IMR-90 (cell line): ENCODE results near the gene NDUFAF7. TPM values are rescaled to one million over a fixed set of nuclear protein-coding genes. Genes with fewer than 3 reads are reported as not detected.

Source experiments
- ATAC-seq: fragments of 200-7000 bp; cut with Tn5 transposase; 2 replicates; pipeline ENCODE4 v1.9.1; 2020; ENCODE audit warnings: low read depth, mild to moderate bottlenecking, moderate library complexity
- BruUV-seq: library from RNA; stranded (reverse); fragments of 400-500 nt; replicated peaks from 2 replicates; lab custom pipeline; 2021; lab: Mats Ljungman, UMichigan
- CTCF ChIA-PET: fragments of 300-600 bp; formaldehyde crosslinking; extraction: SDS; loops from one replicate; lab custom pipeline; 2021; ENCODE audit warnings: antibody characterized with exemption; lab: Yijun Ruan, JAX
- POLR2A ChIA-PET: fragments of 300-600 bp; sonication (Branson Sonifier 250); formaldehyde crosslinking; loops from one replicate; lab custom pipeline; 2022; ENCODE audit warnings: antibody characterized with exemption; ENCODE audit not compliant: unreplicated experiment; lab: Charles Lee
- DNase-seq: peaks from one replicate; pipeline ENCODE4 v3.0.0; 2013
- H2AFZ ChIP-seq: replicated peaks from 2 replicates; pipeline ENCODE3; 2013; ENCODE audit warnings: low read length, mild to moderate bottlenecking; ENCODE audit not compliant: poor library complexity
- H2AK5ac ChIP-seq: 2 replicates; pipeline ENCODE4 v1.6.1; 2013; ENCODE audit warnings: low read depth, low read length, inconsistent platforms
- H2AK9ac ChIP-seq: replicated peaks from 2 replicates; pipeline ENCODE3; 2013; ENCODE audit warnings: mild to moderate bottlenecking, low read depth, low read length, moderate library complexity; ENCODE audit not compliant: poor library complexity
- H2BK120ac ChIP-seq: 2 replicates; pipeline ENCODE4 v1.6.1; 2013; ENCODE audit warnings: low read depth, low read length, inconsistent platforms
- H2BK15ac ChIP-seq: 3 replicates; pipeline ENCODE4 v1.6.1; 2013; ENCODE audit warnings: low read depth, low read length, inconsistent platforms
- H2BK20ac ChIP-seq: 2 replicates; pipeline ENCODE4 v1.6.1; 2013; ENCODE audit warnings: low read depth, mild to moderate bottlenecking, inconsistent platforms, low read length, moderate library complexity
- H2BK5ac ChIP-seq: 2 replicates; pipeline ENCODE4 v1.6.1; 2013; ENCODE audit warnings: mild to moderate bottlenecking, low read depth, low read length, inconsistent platforms; ENCODE audit not compliant: poor library complexity, severe bottlenecking
- H3K14ac ChIP-seq: replicated peaks from 2 replicates; pipeline ENCODE4 v1.6.1; 2013; ENCODE audit warnings: low read depth, low read length, inconsistent platforms
- H3K18ac ChIP-seq: 2 replicates; pipeline ENCODE4 v1.6.1; 2013; ENCODE audit warnings: low read depth, low read length, control low read depth
- H3K23ac ChIP-seq: 2 replicates; pipeline ENCODE4 v1.6.1; 2013; ENCODE audit warnings: low read depth, low read length, inconsistent platforms
- H3K27ac ChIP-seq: 2 replicates; pipeline ENCODE4 v1.5.1; 2013; ENCODE audit warnings: mild to moderate bottlenecking, control low read depth, low read length; ENCODE audit not compliant: insufficient read depth
- H3K27me3 ChIP-seq: 2 replicates; pipeline ENCODE4 v1.6.1; 2013; ENCODE audit warnings: low read length; ENCODE audit not compliant: control insufficient read depth, insufficient read depth
- H3K36me3 ChIP-seq: 2 replicates; pipeline ENCODE4 v1.6.1; 2013; ENCODE audit warnings: low read length, mixed read lengths; ENCODE audit not compliant: control insufficient read depth, insufficient read depth
- H3K4ac ChIP-seq: 2 replicates; pipeline ENCODE4 v1.6.1; 2013; ENCODE audit warnings: low read depth, low read length, inconsistent platforms
- H3K4me1 ChIP-seq: 2 replicates; pipeline ENCODE4 v1.6.1; 2013; ENCODE audit warnings: low read length, mixed read lengths; ENCODE audit not compliant: control insufficient read depth, insufficient read depth
- H3K4me2 ChIP-seq: 2 replicates; pipeline ENCODE4 v1.6.1; 2013; ENCODE audit warnings: low read depth, mild to moderate bottlenecking, control low read depth, low read length, moderate library complexity
- H3K4me3 ChIP-seq: 2 replicates; pipeline ENCODE4 v1.5.1; 2013; ENCODE audit warnings: low read depth, mild to moderate bottlenecking, control low read depth, low read length, moderate library complexity; ENCODE audit not compliant: insufficient read depth
- H3K56ac ChIP-seq: 2 replicates; pipeline ENCODE4 v1.6.1; 2013; ENCODE audit warnings: low read length, inconsistent platforms; ENCODE audit not compliant: insufficient read depth; ENCODE audit errors: extremely low read depth
- H3K79me1 ChIP-seq, 2 experiments: 2 replicates each; pipeline ENCODE4 v1.6.1; 2013; ENCODE audit warnings: low read length in 2 of 2, inconsistent platforms in 1 of 2, low read depth in 1 of 2
- H3K9ac ChIP-seq: 2 replicates; pipeline ENCODE4 v1.6.1; 2013; ENCODE audit warnings: low read depth, low read length, control low read depth
- H3K9me1 ChIP-seq: 2 replicates; pipeline ENCODE4 v1.6.1; 2013; ENCODE audit warnings: low read length, inconsistent platforms; ENCODE audit not compliant: insufficient read depth
- H3K9me3 ChIP-seq: 2 replicates; pipeline ENCODE4 v1.6.1; 2013; ENCODE audit warnings: low read length; ENCODE audit not compliant: control insufficient read depth, insufficient read depth
- H4K20me1 ChIP-seq: 2 replicates; pipeline ENCODE4 v1.6.1; 2013; ENCODE audit warnings: low read length, inconsistent platforms; ENCODE audit not compliant: insufficient read depth
- H4K5ac ChIP-seq: 2 replicates; pipeline ENCODE4 v1.6.1; 2013; ENCODE audit warnings: mild to moderate bottlenecking, low read depth, low read length, control low read depth
- H4K8ac ChIP-seq, 2 experiments: 2 replicates each; pipeline ENCODE4 v1.6.1; 2013; ENCODE audit warnings: low read depth in 2 of 2, low read length in 2 of 2, control low read depth in 1 of 2, inconsistent platforms in 1 of 2
- H4K91ac ChIP-seq: 2 replicates; pipeline ENCODE4 v1.6.1; 2013; ENCODE audit warnings: low read depth, low read length, inconsistent platforms; ENCODE audit not compliant: insufficient read depth
- BHLHE40 ChIP-seq: fragments of 150-350 bp; IDR thresholded peaks from 2 replicates; pipeline ENCODE4 v1.6.1; 2016; ENCODE audit warnings: mild to moderate bottlenecking, low read depth, low read length
- CEBPB ChIP-seq: IDR thresholded peaks from 2 replicates; pipeline ENCODE4 v1.6.1; 2012; ENCODE audit warnings: low read depth, low read length, improper control_type of control experiment
- CTCF ChIP-seq: conservative IDR thresholded peaks from 2 replicates; pipeline ENCODE4 v1.5.1; 2012; ENCODE audit warnings: mild to moderate bottlenecking, low read depth, low read length, improper control_type of control experiment
- RAD21 ChIP-seq: IDR thresholded peaks from 2 replicates; pipeline ENCODE4 v1.6.1; 2012; ENCODE audit warnings: low read length, improper control_type of control experiment
- WGBS, 2 experiments: methylation state at CpG; one replicate each; pipeline versions ENCODE4 v1.1.5 to v1.1.7; 2013; ENCODE audit warnings: missing lambda C conversion rate in 2 of 2; ENCODE audit not compliant: insufficient read length in 1 of 2; ENCODE audit errors: extremely low coverage in 2 of 2; 5-methylcytosine and 5-hydroxymethylcytosine counted together
- dilution Hi-C: fragments of 300-500 bp; cut with HindIII; formaldehyde crosslinking; loops from one replicate; pipeline ENCODE4 v1.14.3; 2018; ENCODE audit warnings: low sequenced_read_pairs; ENCODE audit not compliant: unreplicated experiment
- in situ Hi-C: fragments of 300-500 bp; cut with MboI; formaldehyde crosslinking; loops from 3 replicates; pipeline ENCODE4 v1.14.3; 2019; ENCODE audit warnings: low sequenced_read_pairs, inconsistent platforms, mixed read lengths
- intact Hi-C: fragments of 100-400 bp; cut with micrococcal nuclease; formaldehyde crosslinking; loops from 2 replicates; pipeline ENCODE4 v1.10.0; 2022
- polyA plus RNA-seq, 3 experiments: library from polyadenylated mRNA; depleted of rRNA; stranded (reverse); fragments of >200 nt; gene quantifications; 2 replicates each; pipeline ENCODE4 v1.2.3, GENCODE V29; 2012; ENCODE audit warnings: low replicate concordance in 1 of 3
- total RNA-seq: library from RNA; depleted of rRNA; stranded (reverse); fragments of >200 nt; gene quantifications from 2 replicates; pipeline ENCODE4 v1.2.3, GENCODE V29; 2012

The NDUFAF7 gene
- total and polyA plus RNA-seq, 2 of the 4 experiments (the other 2 are of a cell fraction): 9.9 to 17.4 TPM

DNA sequence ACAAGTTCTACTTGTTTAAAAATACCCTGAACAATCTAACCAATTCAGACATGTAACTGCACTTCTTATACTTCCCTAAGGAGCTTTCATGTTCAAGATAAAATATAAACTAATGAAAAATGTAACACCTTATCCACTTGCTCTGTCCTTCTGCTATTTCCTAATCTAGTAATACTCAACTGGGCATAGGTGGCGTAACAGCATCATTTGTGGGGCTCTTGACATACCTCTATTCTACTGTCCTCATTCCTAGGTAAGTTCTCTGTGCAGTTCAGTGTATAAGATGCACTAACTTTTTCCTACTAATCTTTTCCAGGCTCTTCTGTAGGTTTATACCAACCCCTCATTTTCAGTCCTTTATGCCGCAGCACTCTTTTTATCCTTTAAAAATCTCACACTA lies 56.5 kb downstream of the NDUFAF7 start:
- Histone ChIP-seq H3K56ac (no peak overlapping the region), H3K27ac (no peak overlapping the region), H3K79me1 (peaks cover 10 to 17% of the 10 kb centered on the region in 2 experiments), H2BK120ac (no peak overlapping the region), H3K4me2 (no peak overlapping the region), H3K4me3 (no peak overlapping the region), H4K20me1 (no peaks in the 10 kb centered on the region), H2AFZ (no peak overlapping the region), H2BK5ac (no peak overlapping the region), H3K9me1 (0 out of 2 replicates have a peak, but pooled peaks cover 2% of the 10 kb centered on the region), H3K36me3 (peaks cover 6% of the 10 kb centered on the region), H4K8ac (no peak overlapping the region), H2AK9ac (no peak overlapping the region), H2AK5ac (no peak overlapping the region), H3K27me3 (no peaks in the 10 kb centered on the region), H3K4ac (no peak overlapping the region), H4K5ac (no peak overlapping the region), H3K23ac (no peak overlapping the region), H3K4me1 (peaks cover 6% of the 10 kb centered on the region), H2BK15ac (no peak overlapping the region), H3K18ac (no peak overlapping the region), H3K9ac (no peak overlapping the region), H4K91ac (no peak overlapping the region), H3K9me3 (no peaks in the 10 kb centered on the region), H3K14ac (no peak overlapping the region), H2BK20ac (no peak overlapping the region)
- ChIA-PET POLR2A (no interaction called here), CTCF (no interaction called here)
- ATAC-seq: no peak
- no peak for DNase-seq
- dilution Hi-C loops: no loop called here
- TF ChIP-seq RAD21 (0 out of 2 replicates have a peak, but pooled peaks have one; percentile 12), CTCF (no peak), BHLHE40 (no peak), CEBPB (no peak)
- intact Hi-C loops: loop anchor here (5.0 kb wide), 1 partner anchor 34 kb away; the partner anchor contains the start of gene PRKD3
- BruUV-seq: no TSS peak
- WGBS, 2 experiments: no CpG with 5 or more reads among the region's 2 CpGs
- in situ Hi-C loops: no loop called here
